OCI-M1 (cell line): Measurements from ENCODE around the gene CCDC81.

Experiments
- DNase-seq: peaks from one replicate; lab custom pipeline; 2025; lab: John Stamatoyannopoulos, UW

CCDC81 gene

DNA sequence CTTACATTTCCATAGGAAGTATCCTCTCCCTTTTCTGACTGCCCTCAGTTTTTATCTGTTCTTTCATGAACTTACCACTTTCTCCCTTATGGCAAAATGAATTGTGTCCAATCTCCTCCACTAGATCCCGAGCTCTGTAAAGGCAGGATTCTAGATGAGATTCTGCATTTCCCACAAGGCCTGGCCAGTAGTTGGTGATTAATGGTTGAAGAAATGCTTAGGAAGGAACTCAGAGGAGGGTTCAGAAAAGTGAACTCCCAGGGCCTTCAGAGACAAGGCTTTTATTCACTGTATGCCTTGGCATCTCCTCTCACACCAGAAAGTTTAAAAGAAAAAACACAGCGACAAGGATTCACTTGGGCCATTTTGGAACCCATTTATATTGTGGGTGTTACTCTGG lies 66.2 kb downstream of the CCDC81 start:
- DNase-seq = no peak

DNA sequence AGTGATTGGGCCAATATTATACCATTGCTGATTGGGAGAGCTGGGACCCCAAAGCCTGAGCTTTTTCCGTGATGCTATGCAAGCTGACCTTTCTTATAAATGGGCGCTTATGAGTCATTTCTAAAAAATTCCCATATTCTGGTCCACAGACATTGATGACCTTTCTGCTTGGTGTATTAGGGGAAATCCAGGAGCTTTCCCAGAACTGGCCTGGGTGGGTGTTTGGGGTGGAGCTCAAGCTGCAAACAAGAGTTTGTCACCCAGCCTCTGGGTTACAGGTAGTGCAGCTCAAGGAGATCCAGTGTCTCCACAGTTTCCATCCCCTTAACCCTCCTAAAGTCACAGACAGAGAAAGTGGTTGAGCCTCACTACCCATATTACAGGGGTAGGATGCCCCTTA lies 67.7 kb downstream of the CCDC81 start:
- DNase-seq = no peak

DNA sequence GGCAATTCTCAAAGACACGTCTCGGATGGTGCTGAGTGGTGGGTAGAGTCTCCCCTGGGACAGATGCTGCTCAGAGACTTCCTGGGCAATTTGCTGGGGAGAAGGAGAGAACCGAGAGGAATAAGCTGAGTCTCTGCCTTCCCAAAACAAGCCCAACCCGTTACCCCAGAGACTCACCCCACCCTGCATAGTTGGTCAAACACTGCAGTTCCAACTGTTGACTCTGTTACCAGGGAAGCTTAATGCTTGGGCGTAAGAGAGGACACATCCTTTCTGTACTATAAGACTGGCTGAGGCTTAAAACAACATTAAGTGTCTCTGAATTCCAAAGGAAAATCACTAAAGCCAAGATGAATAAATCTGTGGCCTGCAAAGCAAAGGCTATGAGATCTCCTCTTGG lies 68.1 kb downstream of the CCDC81 start:
- DNase-seq = no peak

DNA sequence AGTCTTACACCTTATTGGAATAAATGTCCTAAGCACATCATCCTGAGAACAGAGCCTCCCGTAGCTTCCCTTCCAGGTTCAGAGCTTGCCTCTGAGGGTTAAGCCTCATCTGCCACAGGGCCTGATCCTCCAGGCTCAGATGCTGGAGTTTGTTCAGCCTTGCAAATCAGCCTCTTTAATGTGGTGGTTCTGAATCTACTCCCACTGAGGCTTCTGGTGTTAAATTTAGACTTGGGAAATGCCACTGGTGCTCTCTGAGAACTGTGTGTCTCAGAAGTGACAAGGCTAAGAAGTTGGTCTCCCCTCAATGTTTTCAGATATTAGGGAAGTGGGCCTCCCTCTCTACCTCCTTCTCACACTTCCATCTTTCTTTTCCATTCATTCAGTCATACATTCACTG lies 68.7 kb downstream of the CCDC81 start:
- no peak for DNase-seq

DNA sequence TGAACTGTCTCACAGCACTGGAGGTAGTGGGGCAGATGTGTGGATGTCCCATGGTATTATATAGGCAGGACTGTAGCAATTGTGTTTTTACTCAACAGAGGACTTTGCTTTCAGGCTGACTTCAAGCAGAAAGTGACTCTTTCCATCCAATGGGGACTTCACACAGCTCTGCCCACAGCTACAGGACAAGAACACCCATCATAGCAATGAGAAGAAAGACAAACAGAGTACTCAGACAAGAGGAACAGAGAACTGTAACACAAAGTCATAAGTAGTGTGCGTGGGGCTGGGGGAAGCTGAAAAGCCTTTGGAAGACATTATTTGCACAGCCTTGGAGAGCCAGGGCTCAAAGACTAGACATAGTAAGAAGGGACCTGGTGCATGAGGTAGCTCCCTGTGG lies 70.3 kb downstream of the CCDC81 start:
- no peak for DNase-seq

DNA sequence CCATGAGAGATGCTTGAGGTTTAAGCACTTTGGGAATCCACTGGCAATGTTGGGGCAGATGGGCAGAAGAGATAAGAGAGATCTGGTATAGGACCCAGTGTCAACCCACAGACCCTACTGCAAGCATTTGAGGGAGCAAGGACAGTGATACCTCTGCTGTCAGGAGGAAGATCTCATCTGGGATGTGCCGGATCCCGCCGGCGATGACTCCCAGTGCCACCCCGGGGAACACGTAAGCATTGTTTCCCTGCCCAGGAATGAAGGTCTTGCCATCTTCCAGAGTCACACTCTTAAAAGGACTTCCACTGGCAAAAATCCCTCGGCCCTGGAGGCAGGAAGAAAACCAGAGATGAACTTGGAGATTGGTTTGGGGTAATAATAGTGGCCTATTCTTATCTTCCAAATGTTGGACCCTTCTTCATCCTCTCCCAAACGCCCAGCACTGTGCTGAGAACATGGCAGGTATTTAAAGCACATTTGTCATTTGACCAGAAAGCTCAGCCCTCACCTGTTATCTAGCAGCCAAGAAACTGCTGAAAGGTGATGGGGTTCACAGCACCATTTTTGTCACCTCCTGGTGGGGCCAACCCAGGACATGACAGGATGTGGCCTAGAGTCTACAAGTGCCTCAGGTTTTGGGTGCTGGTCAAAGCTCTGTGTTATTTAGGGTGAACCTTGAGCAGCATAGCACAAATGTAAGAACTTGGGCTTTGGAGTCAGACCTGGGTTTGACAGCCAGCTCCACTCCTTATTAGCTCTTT lies 71.7 kb downstream of the CCDC81 start:
- DNase-seq = no peak

DNA sequence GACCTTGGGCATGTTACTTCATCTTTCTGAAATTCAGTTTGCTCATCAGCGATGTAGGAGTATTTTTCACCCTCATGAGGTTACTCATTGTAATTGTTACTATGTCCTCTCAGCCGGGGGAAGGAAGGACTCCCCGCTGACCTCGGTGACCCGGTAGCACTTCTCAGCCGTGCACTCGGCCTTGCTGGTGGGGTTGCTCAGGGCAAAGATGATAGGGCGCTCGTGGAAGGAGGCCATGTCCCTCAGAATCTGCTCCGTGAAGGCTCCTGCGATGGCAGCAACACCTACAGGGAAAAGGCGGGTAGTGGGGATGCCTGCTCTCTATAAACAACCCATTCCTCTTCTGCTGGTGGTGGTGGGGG lies 72.2 kb downstream of the CCDC81 start:
- DNase-seq = no peak

DNA sequence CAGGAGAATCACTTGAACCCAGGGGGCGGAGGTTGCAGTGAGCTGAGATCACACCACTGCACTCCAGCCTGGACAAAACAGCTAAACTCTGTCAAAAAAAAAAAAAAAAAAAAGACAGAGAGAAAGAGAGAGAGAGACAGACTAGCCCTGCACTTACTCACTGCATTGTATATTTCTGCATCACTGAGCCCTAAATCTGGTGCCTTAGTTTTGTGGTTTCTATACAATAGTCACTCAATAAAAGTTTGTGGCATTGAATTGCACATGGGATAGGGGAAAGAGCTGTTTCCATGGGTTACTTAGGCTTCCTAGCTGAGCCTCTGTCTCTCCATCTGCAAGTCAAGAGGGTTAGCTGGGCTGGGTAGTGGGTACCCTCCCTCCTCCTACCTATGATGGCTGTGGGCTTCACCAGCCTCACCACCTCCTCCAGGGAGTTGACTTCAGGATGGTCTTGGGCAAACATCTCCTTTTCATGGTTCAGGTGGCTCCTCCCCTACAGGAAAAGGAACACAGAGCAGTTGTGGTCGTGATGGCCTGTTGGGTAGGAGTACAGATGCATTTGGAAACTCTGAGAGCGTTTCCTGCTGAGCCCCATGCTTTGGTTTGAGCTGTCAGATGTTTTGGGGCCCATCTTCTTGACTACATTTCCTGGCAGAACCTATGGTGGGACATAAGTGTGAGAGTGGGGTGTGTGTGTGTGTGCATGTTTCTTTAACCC lies 73.2 kb downstream of the CCDC81 start:
- no peak for DNase-seq

DNA sequence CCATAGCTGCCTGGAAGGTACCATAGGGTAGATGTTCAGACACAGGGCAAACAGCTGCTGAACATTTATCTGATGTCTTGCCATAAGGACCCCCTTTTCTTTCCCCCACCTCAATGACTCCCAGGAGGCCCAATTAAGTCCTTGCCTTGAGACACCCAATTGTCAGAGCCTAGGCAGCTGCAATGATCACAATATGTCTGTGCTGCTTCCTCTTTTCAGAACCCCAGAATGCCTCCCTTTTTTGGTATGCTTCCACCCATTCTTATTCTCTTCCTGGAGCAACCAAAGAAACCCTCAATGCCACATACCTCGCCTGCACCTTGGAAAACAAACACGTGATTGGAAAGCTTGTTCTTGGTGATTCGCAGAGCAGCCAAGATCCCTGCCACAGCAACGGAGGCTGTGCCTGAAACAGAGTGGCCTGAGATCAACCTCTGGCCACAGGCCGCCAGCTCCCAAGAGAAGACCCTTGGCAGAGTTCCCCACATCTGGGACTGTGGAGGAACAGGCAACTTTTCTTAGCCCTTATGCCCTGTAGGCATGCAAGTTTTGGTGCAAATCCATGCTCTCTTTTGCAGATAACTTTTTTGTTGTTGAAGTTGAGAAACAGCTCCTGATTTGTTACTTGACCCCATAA lies 75.4 kb downstream of the CCDC81 start:
- peak; percentile 55 for DNase-seq

DNA sequence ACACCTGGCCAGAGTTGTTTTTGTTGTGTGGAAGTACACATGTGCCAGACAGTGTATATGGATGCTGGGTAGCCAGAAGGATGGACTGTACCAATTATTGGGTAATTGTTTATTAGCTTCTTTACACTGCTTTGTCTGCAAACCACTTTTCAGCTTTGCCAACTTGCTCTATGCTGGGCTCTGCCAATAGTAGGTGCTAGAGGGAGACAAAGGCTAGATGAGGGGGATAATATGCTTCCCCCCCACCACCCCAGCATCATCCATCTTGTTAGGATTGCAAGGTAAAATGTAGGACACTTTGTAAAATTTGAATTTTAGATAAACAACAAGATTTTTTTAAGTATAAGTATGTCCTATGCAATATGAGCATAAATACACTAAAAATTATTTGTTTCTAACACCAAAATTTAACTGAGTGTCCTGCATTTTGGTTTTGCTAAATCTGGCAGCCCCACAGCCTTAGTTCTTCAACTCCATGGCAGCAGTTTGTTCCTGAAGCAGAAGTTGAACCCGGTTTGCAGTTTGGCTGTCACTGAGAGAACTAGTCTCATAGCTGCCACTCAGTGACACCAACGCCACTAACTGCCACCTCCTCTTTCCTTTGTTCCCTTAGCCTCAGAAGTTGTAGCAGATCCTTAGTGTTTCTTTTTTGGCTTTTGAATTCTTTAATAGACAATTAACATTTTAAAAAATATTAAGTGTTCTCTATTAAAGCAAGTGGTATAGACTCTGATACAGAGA lies 78.8 kb downstream of the CCDC81 start:
- peak; percentile 56 for DNase-seq

DNA sequence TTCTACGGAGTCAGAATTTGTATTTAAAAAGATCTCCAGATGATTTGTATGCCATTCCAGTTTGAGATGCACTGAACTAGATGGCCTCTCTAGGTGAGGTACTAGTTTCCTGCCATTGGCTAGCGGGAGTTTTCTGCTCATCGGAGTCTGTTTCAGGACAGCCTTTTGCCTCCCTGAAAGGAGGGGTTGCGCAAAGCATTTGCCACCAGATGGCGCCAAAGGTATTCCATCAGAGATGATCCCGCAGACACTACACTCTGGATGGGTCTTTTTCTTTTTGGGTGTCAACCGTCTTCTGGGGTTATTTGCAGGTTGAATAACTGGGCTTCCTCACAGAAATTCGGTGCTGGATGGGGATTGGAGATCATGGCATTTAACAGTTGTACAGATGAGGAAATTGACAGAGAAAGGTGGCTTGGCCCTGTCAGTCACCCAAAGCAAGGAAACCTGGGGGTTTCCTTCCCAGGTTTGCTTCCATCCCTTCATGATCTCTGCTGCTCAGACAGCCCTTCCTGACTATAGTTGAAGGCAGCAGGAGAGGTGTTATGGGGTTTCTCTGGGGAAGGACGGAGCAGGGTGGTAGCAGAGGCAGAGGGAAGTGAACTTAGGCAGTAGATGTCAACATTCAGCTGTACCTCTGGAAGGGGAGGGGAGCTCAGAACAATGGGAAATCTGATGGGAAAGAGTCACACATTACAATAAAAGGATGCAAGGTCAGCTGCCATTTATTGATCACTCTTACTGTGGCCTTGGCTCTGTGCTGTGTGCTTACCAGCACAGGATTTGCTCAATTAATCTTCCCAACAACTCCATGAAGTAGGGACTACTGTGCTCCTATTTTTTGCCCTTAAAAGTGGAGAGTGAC lies 81.6 kb downstream of the CCDC81 start:
- peak; percentile 99 for DNase-seq

DNA sequence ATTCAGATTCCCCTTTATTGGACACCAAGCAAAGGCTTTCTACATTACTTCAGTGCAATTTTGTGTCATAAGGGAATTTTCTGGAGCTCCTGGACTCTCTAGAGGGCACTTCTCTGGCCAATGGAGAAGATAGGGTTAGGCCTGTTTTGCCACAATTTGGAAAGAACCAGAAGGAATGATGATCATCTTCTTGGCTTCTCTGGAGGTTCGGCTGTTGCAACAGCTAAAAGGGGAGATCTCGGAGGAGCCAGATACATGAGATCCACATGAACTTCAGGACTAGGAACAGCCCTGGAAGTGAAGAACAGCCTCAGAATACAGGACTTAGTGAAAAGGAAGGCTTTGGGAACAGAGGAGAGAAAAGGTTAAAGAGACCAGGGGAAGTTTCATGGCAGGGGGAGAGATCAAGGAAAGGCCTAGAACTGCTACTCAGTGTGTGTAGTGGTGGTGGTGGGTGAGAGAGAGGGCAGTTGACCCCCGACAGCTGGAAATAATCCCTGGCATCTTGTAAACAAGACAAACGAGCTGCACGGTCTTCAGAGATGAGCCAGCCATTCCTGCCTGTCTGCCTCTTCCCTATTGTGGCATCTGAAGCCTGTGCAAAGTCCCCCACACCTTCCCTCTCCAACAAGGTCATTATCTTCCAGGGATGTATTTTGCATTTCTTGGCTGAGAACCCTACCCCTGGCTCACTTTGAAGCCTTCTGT lies 83.8 kb downstream of the CCDC81 start:
- no peak for DNase-seq

DNA sequence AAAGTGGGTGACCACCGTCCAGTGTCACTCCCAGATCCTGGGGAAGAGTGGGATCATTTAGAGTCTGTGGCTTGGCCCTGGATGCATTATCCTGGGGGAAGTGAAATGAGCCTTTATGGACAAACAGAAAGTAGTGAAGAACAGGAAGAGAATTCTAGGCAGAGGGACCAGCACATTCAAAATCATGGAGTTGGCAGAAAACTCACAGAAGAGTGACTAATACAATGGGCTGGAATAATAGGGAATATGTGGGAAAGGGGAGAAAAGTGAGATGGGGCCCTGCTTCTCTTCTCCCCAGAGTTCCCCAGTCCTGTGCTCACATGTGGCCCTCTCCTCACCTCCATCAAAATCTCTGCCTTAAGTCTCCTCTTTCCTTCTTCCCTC lies 84.3 kb downstream of the CCDC81 start:
- DNase-seq = no peak

DNA sequence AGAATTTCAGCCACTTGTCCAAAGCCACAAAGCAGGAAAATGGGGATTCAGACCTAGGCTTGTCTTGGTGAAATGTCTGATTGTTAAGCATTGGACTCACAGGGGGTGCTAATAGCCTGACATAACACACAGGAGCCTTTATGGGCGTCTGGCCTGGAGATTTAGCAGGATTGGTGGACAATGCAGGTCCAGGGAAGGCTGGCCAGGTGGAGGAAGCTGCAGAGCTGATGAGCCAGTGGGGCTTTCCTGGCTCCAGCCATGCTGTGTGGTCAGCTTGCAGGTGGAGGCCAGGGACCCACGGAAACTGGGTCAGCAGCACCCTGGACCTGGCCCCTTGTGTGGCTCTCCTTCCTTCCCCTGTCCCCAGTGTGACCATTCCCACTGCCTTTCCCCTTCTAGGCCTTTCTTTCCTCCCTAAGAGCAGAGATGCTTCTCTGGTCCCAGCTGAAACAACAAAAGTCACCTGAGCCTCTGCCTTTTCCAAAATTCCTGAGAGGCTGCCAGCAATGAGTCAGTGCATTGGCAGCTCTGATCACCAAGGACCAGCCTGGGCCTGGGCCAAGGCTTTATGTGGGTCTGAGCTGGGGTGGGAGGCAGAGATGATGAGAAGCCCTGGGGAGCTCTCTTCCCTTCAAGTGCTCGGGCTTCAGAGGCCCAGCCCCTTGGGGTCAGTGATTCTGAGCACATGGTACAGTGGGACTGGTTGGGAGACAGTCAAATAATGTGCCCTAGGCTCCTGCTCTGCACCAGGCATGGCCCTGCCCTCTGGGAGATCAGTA lies 85.2 kb downstream of the CCDC81 start:
- no peak for DNase-seq

DNA sequence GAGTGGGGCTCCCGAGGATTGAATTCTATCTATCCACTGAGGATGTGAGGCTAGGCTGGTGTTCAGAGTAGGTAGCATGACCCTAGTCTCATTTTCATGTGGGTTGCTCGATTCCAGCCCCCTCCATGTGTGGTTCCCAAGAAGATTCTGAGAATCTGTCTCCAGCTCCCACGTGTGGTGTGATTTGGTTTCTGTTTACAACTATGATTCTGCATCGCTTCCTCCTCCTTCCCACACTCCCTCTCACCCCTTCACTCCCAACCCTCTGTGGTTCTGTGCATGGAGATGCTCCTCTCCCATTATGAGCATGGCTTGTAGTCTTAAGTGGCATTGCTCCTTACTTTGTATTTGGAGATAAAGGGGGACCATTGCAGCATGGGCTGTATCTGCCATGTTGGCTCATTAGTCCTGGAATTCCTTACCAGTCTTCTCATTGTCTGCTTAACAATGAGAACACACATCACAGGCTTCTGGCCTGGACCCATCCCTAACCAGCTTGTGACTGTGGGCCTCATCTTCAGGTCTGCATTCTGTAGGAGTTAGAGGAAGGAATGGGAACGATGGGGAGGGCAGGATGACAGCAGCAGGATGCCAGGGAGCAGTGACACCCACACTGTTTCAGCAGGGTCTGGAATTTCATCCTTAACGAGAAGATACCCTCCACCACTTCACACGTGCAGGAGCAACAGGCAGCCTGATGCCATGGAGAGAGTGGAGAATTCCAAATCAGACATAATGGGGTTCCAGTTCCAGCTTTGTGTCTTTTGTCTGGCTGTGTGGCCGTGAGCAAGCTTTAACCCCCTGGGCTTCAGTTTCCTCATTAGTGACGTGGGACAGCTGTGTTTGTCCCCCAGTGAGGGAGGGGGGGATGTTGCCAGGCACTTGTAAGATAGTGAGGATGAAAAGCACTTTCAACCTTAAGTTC lies 86.0 kb downstream of the CCDC81 start:
- DNase-seq = peak; percentile 83

DNA sequence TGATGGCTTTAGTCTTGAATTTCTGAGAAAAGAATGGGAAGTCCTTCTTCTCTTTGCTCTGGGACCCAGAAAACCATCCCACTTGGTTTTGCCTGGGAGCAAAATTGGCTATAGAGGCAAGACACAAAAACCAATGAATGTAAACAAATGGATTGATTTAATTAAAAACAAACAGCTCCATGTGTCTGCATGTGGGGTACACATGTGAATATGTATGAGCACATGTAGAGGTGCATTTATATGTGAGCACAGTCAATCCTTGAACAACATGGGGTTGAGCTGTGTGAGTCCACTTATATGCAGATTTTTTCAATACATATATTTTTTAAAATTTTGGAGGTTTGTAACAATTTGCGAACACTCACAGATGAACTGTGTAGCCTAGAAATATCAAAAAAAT lies 87.2 kb downstream of the CCDC81 start:
- no peak for DNase-seq

DNA sequence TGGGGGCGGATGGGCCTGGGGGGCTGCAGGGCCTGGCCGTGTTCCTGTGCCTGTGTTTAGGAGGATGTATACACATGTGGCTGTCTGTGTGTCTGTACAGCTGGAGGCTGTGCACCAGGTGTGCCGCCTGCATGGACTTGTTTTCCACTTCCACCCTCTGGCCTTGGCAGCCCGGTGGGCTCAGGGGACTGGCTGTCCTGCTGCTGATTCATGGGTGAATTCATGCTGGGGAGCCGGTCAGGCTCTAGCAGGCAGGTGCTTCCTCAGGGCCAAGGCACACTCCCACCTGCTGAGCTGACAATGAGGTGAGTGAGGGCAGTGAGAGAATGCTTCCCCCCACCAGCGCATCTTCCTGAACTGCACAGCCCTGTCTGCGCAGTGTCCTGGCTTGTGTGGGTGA lies 88.4 kb downstream of the CCDC81 start:
- no peak for DNase-seq

DNA sequence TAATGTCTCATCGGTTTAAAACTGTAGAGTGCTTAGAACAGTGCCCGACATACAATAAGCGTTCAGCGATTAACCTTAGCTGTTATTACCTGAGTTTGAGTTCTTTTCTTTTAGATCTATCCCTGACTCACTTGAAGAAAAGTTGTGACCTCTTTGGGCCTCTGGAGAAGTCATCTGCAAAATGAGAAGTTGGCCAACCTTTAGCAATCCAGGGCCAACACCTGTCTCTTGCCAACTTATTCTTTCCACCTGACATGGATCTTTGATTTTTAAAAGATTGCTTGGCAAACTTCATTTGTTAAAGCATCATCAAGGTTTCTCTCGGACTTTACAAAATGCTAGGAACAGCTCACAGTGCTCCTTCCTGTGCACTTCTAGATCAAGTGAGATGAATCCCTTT lies 89.3 kb downstream of the CCDC81 start:
- DNase-seq = no peak
